Measurements from ENCODE around the gene LGALS9.
"Not testable (repeated sequence)": the region's sequence is repeated elsewhere in the genome, so short reads cannot be mapped to it uniquely, and the experiment has no call there.

LGALS9 gene

GRCh38 chr17:27655525-27656111, 24.6 kb downstream of the LGALS9 start:
- FAIRE-seq, result not testable (repeated sequence)

GRCh38 chr17:27656620-27657019, 25.6 kb downstream of the LGALS9 start:
- not testable (repeated sequence) for FAIRE-seq

- FAIRE-seq, result no peak
These were observed 26.6 kb downstream of the LGALS9 start for GRCh38 chr17:27657620-27658019.

GRCh38 chr17:27659683-27660082, 28.7 kb downstream of the LGALS9 start:
- no peak for FAIRE-seq

- no peak for FAIRE-seq
These were observed 29.4 kb downstream of the LGALS9 start for GRCh38 chr17:27660436-27660835.

- FAIRE-seq, result no peak
These were observed 33.1 kb downstream of the LGALS9 start for GRCh38 chr17:27663936-27664605.

GRCh38 chr17:27664606-27664965, 33.6 kb downstream of the LGALS9 start:
- FAIRE-seq, result no peak

GRCh38 chr17:27665549-27665948, 34.6 kb downstream of the LGALS9 start:
- FAIRE-seq, result no peak

GRCh38 chr17:27666270-27666669, 35.3 kb downstream of the LGALS9 start:
- not testable (repeated sequence) for FAIRE-seq

- no peak for FAIRE-seq
These were observed 36.0 kb downstream of the LGALS9 start for GRCh38 chr17:27666831-27667560.

GRCh38 chr17:27667656-27668487, 36.9 kb downstream of the LGALS9 start:
- no peak for FAIRE-seq

GRCh38 chr17:27668488-27668823, 37.5 kb downstream of the LGALS9 start:
- no peak for FAIRE-seq

GRCh38 chr17:27669136-27669535, 38.1 kb downstream of the LGALS9 start:
- no peak for FAIRE-seq

- no peak for FAIRE-seq
These were observed 38.9 kb downstream of the LGALS9 start for GRCh38 chr17:27669850-27670249.

- FAIRE-seq, result no peak
These were observed 40.0 kb downstream of the LGALS9 start for GRCh38 chr17:27670791-27671590.

- FAIRE-seq, result no peak
These were observed 40.6 kb downstream of the LGALS9 start for GRCh38 chr17:27671591-27671910.

- not testable (repeated sequence) for FAIRE-seq
These were observed 41.0 kb downstream of the LGALS9 start for GRCh38 chr17:27671977-27672480.

- no peak for FAIRE-seq
These were observed 43.3 kb downstream of the LGALS9 start for GRCh38 chr17:27674335-27674734.

- no peak for FAIRE-seq
These were observed 46.2 kb downstream of the LGALS9 start for GRCh38 chr17:27677191-27677590.

GRCh38 chr17:27686322-27686721, 55.3 kb downstream of the LGALS9 start:
- FAIRE-seq, result not testable (repeated sequence)

GRCh38 chr17:27690882-27691281, 59.9 kb downstream of the LGALS9 start:
- no peak for FAIRE-seq

- not testable (repeated sequence) for FAIRE-seq
These were observed 64.3 kb downstream of the LGALS9 start for GRCh38 chr17:27695254-27695814.

All from islet of Langerhans (tissue), 1 donor.